HepG2 (cell line): ENCODE results near the gene UBR1. TPM values are rescaled to one million over a fixed set of nuclear protein-coding genes. Genes with fewer than 3 reads are reported as not detected.

ENCODE experiments used
- DNMT3B ChIP-seq: conservative IDR thresholded peaks from 2 replicates; pipeline ENCODE4 v1.6.1; 2016; ENCODE audit warnings: missing biosample characterization, control low read depth
- E2F1 ChIP-seq: sonication (generic); formaldehyde crosslinking; IDR thresholded peaks from 2 replicates; pipeline ENCODE4 v1.5.0; 2020; ENCODE audit warnings: missing genetic modification reagents
- E2F5 ChIP-seq: sonication (generic); formaldehyde crosslinking; conservative IDR thresholded peaks from 2 replicates; pipeline ENCODE4 v1.4.0; 2020; ENCODE audit warnings: missing genetic modification reagents
- MED8 ChIP-seq: sonication (generic); formaldehyde crosslinking; IDR thresholded peaks from 2 replicates; pipeline ENCODE4 v1.8.1; 2023; ENCODE audit warnings: mild to moderate bottlenecking, missing genetic modification reagents; ENCODE audit not compliant: insufficient replicate concordance
- MTA3 ChIP-seq: sonication (generic); formaldehyde crosslinking; IDR thresholded peaks from 2 replicates; pipeline ENCODE4 v1.4.0; 2020; ENCODE audit warnings: missing genetic modification reagents
- PCBP2 ChIP-seq: fragments of 200-400 bp; formaldehyde crosslinking; optimal IDR thresholded peaks from 2 replicates; pipeline ENCODE3; 2018; ENCODE audit warnings: low read length, low read depth; ENCODE audit not compliant: poor library complexity, severe bottlenecking
- PRDM10 ChIP-seq: sonication (generic); formaldehyde crosslinking; IDR thresholded peaks from 2 replicates; pipeline ENCODE4 v1.4.0; 2020; ENCODE audit warnings: low read depth, missing genetic modification reagents
- SNAI1 ChIP-seq: sonication (generic); formaldehyde crosslinking; IDR thresholded peaks from 2 replicates; pipeline ENCODE4 v1.5.0; 2020; ENCODE audit warnings: mild to moderate bottlenecking, missing genetic modification reagents, borderline replicate concordance
- ZBTB4 ChIP-seq: sonication (generic); formaldehyde crosslinking; IDR thresholded peaks from 2 replicates; pipeline ENCODE4 v1.4.0; 2020; ENCODE audit warnings: missing genetic modification reagents, mild to moderate bottlenecking, borderline replicate concordance
- ZBTB46 ChIP-seq: sonication (generic); formaldehyde crosslinking; IDR thresholded peaks from 2 replicates; pipeline ENCODE4 v1.4.0; 2020; ENCODE audit warnings: mild to moderate bottlenecking, missing genetic modification reagents, borderline replicate concordance
- ZFP82 ChIP-seq: sonication (generic); formaldehyde crosslinking; IDR thresholded peaks from 2 replicates; pipeline ENCODE4 v1.5.1; 2020; ENCODE audit warnings: mild to moderate bottlenecking, missing genetic modification reagents, borderline replicate concordance
- ZNF781 ChIP-seq: sonication (generic); formaldehyde crosslinking; IDR thresholded peaks from 2 replicates; pipeline ENCODE4 v1.5.1; 2020; ENCODE audit warnings: borderline replicate concordance, mild to moderate bottlenecking, missing genetic modification reagents; ENCODE audit errors: not compliant biosample characterization
- polyA plus RNA-seq, 8 experiments: library from polyadenylated mRNA; depleted of rRNA in 3 of 8; stranded (reverse) in 7 of 8; unstranded in 1 of 8; fragments of >200 nt; fragmentation: Illumina TruSeq in 4 of 8; extraction: Trizol in 4 of 8; gene quantifications; 2 replicates each; pipeline versions ENCODE4 v1.2.1 to v1.2.3, GENCODE V29; 2011 to 2016; ENCODE audit warnings: low read depth in 4 of 8, missing spikeins in 1 of 8, mixed read lengths in 1 of 8; ENCODE audit not compliant: insufficient read depth in 1 of 8
- total RNA-seq, 5 experiments: library from RNA; depleted of rRNA; stranded (reverse); fragments of >200 nt; fragmentation: Illumina TruSeq; extraction: Trizol; gene quantifications; 2 replicates each; pipeline ENCODE4 v1.2.3, GENCODE V29; 2016; ENCODE audit warnings: low read depth in 1 of 5

UBR1 gene
- total and polyA plus RNA-seq, 2 of the 13 experiments (the other 11 are each of a cell fraction or from before 2014, with no cell fraction given) = 6.4 to 18.0 TPM

- TF ChIP-seq PRDM10 (CRISPR knock-in tag) (no peak), DNMT3B (CRISPR knock-in tag) (no peak), MED8 (CRISPR knock-in tag) (no peak), E2F1 (CRISPR knock-in tag) (0 out of 2 replicates have a peak, but pooled peaks have one; percentile 2), ZBTB46 (CRISPR knock-in tag) (no peak), ZBTB4 (0 out of 2 replicates have a peak, but pooled peaks have one; percentile 6), E2F5 (CRISPR knock-in tag) (no peak), MTA3 (CRISPR knock-in tag) (no peak), SNAI1 (CRISPR knock-in tag) (no peak), PCBP2 (no peak), ZFP82 (CRISPR knock-in tag) (no peak), ZNF781 (peak; percentile 42)
These were observed 27.1 kb upstream of the UBR1 start (continued) for GRCh38 chr15:43132830-43133429.
